Psoas muscle (tissue), 8 donors: ENCODE measurements around the gene PAXX. TPM values are rescaled to one million over a fixed set of nuclear protein-coding genes. Genes with fewer than 3 reads are reported as not detected.

Experiments
- ATAC-seq, 4 donors: fragments of 200-7000 bp; cut with Tn5 transposase; one replicate each; pipeline ENCODE4 v1.9.1; 2020; ENCODE audit warnings: moderate library complexity in 3 of 4, mild to moderate bottlenecking in 2 of 4
- DNase-seq, 2 donors: peaks; one replicate each; pipeline ENCODE4 v3.0.0-alpha.2; 2020
- H3K27ac ChIP-seq: fragments of 200-600 bp; one replicate; pipeline ENCODE4 v1.8.0; 2022
- H3K27me3 ChIP-seq, 3 donors: fragments of 200-600 bp in 1 of 3; one replicate each; pipeline versions ENCODE4 v1.6.1 to v1.8.0; 2013 to 2022; ENCODE audit warnings: low read length in 2 of 3, mild to moderate bottlenecking in 2 of 3, moderate library complexity in 1 of 3; ENCODE audit not compliant: insufficient read depth in 3 of 3
- H3K36me3 ChIP-seq, 2 donors: fragments of 200-600 bp in 1 of 2; one replicate each; pipeline versions ENCODE4 v1.6.1 to v1.8.0; 2013 to 2022; ENCODE audit warnings: low read depth in 1 of 2, mild to moderate bottlenecking in 1 of 2, moderate library complexity in 1 of 2; ENCODE audit not compliant: insufficient read depth in 1 of 2
- H3K4me1 ChIP-seq: fragments of 200-600 bp; one replicate; pipeline ENCODE4 v1.8.0; 2022
- H3K4me3 ChIP-seq: fragments of 200-600 bp; one replicate; pipeline ENCODE4 v1.8.0; 2022; ENCODE audit warnings: mild to moderate bottlenecking
- H3K9me3 ChIP-seq: fragments of 200-600 bp; one replicate; pipeline ENCODE4 v1.8.0; 2022
- WGBS, 3 donors: extraction: QIAGEN DNeasy Blood & Tissue Kit; methylation state at CpG; one replicate each; pipeline versions ENCODE4 v1.1.6 to v1.1.7; 2013; 5-methylcytosine and 5-hydroxymethylcytosine counted together
- intact Hi-C, 2 donors: fragments of 100-400 bp; cut with DNase I; formaldehyde crosslinking; loops; one replicate each; pipeline versions ENCODE4 v1.11.0 to v1.14.2; 2022
- polyA plus RNA-seq, 3 donors: library from polyadenylated mRNA; stranded (reverse); fragments of 200-250 nt; gene quantifications; one replicate each; pipeline ENCODE4 v1.2.3, GENCODE V29; 2013
- total RNA-seq, 4 donors: library from RNA; stranded (reverse); fragmentation: NEBNext Ultra II Directional in 2 of 4; extraction: Animal tissue kit (Norgen Biotek cat#: 25700) in 2 of 4; gene quantifications; one replicate each; pipeline versions ENCODE4 v1.2.1 to v1.2.4, GENCODE V29; 2021 to 2023
- TF ChIP-seq, protein P1 (sequence below): fragments of 200-600 bp; IDR thresholded peaks from one replicate; pipeline ENCODE4 v1.8.0; 2022; ENCODE audit warnings: antibody characterized with exemption
- donor health status: healthy with polysubstance abuse.
- donor health status: DM: no; HTN: no; CAD: no; lungs with moderate emphysema.
- donor health status: Bipolar disorder and iron deficiency.
- donor health status: healthy.
- donor health status: DM: yes; HTN: yes; CAD: no.
- donor health status: DM: no; HTN: no; CAD: no.
- donor health status: DM: no; HTN: no; CAD: no.
- donor health status: DM: yes; HTN: yes; CAD: no.

The PAXX gene
- total and polyA plus RNA-seq, 7 donors = 9.4 to 39.2 (median 15.6) TPM

DNA sequence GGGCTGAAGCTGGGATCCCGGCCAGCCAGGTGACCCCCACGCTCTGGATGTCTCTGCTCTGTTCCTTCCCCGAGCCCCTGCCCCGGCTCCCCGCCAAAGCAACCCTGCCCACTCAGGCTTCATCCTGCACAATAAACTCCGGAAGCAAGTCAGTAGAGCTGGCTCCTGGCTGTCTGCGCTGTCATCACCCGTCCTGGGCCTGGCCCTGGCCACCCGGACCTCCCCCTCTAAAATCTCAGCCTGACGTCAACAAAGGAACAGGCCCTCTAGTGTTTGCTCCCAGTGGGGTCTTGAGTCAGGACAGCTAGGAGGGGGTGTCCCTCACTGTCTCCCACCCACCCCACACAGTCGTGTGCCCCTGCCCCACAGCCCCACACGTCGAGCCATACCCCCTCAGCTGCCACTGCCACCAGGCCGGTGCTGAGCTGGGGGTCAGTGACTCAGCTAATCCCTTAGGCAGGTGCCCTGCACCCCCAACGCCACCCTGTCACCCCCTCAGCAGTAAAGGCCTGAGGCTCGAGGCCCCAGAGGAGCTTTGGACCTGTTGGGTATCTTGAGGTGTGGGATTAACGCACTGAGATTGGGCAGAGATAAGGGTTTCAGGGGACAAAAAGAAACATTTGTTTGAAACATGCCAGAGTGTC is 10.5 kb upstream of the PAXX start:
- H3K9me3 ChIP-seq = no peaks in the 10 kb centered on the region
- peak overlapping the region; percentile 41 for H3K27ac ChIP-seq
- 48 to 59% (median 50%) methylated on average over 17 of the region's 17 CpGs for WGBS, 3 donors
- no peaks in the 10 kb centered on the region for H3K36me3 ChIP-seq
- peaks cover 6% of the 10 kb centered on the region for H3K4me1 ChIP-seq
- DNase-seq (no peak), ATAC-seq (no peak)
- TF ChIP-seq, protein P1, sequence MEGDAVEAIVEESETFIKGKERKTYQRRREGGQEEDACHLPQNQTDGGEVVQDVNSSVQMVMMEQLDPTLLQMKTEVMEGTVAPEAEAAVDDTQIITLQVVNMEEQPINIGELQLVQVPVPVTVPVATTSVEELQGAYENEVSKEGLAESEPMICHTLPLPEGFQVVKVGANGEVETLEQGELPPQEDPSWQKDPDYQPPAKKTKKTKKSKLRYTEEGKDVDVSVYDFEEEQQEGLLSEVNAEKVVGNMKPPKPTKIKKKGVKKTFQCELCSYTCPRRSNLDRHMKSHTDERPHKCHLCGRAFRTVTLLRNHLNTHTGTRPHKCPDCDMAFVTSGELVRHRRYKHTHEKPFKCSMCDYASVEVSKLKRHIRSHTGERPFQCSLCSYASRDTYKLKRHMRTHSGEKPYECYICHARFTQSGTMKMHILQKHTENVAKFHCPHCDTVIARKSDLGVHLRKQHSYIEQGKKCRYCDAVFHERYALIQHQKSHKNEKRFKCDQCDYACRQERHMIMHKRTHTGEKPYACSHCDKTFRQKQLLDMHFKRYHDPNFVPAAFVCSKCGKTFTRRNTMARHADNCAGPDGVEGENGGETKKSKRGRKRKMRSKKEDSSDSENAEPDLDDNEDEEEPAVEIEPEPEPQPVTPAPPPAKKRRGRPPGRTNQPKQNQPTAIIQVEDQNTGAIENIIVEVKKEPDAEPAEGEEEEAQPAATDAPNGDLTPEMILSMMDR = no peak
- no peak overlapping the region for H3K4me3 ChIP-seq
- H3K27me3 ChIP-seq = peaks cover 0 to 40% (median 17%) of the 10 kb centered on the region in 3 donors
- intact Hi-C loops = no loop called here

GRCh38 chr9:136982232-136983051 is 9.8 kb upstream of the PAXX start, which contains the start of gene LCNL1:
Gene LCNL1, plus strand, starts transcription at chr9:136982993. Its CDS starts 594 bp downstream, at chr9:136983587.
- DNase-seq (no peak), ATAC-seq (no peak)
- H3K36me3 ChIP-seq = no peaks in the 10 kb centered on the region
- 53 to 77% (median 62%) methylated on average over 16 to 18 of the region's 18 CpGs for WGBS, 3 donors
- H3K4me1 ChIP-seq = peaks cover 6% of the 10 kb centered on the region
- H3K4me3 ChIP-seq = no peak within 1 kb of the TSS
- TF ChIP-seq, protein P1 = no peak
- intact Hi-C loops = no loop called here
- no peaks in the 10 kb centered on the region for H3K9me3 ChIP-seq
- H3K27me3 ChIP-seq = peaks cover 0 to 40% (median 17%) of the 10 kb centered on the region in 3 donors
- peak within 1 kb of the TSS; percentile 41 for H3K27ac ChIP-seq

DNA sequence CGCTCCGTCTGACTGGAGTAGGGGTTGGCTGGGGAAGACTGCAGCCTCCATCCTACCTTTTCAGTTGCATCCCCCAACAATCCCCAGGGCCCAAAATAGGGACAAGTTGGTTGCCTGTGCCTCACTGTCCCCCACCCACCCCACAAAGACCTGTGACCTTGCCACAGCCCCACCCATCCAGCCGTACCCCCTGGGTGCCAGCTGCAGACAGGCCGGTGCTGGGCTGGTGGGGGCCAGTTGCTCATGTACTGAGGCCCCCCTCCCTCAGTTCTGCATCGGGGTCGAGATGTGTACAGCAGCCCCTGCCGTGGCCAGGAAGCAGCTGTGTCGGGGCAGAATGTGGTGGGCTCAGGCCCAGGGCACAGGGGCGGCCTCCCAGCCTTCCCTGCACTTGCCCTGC is 9.1 kb upstream of the PAXX start:
- H3K27ac ChIP-seq = no peak overlapping the region
- TF ChIP-seq, protein P1 = no peak
- no peak for ATAC-seq
- no peak for DNase-seq
- H3K27me3 ChIP-seq = peaks cover 0 to 40% (median 16%) of the 10 kb centered on the region in 3 donors
- intact Hi-C loops = no loop called here
- H3K9me3 ChIP-seq = no peaks in the 10 kb centered on the region
- H3K36me3 ChIP-seq = no peaks in the 10 kb centered on the region
- no peak overlapping the region for H3K4me3 ChIP-seq
- no peaks in the 10 kb centered on the region for H3K4me1 ChIP-seq
- 58 to 69% (median 63%) methylated on average over 9 of the region's 9 CpGs for WGBS, 3 donors

GRCh38 chr9:136983656-136984314 is 8.4 kb upstream of the PAXX start:
- intact Hi-C loops = no loop called here
- Histone ChIP-seq H3K27ac (no peak overlapping the region), H3K4me3 (no peak overlapping the region), H3K4me1 (no peaks in the 10 kb centered on the region), H3K9me3 (no peaks in the 10 kb centered on the region), H3K36me3 (no peaks in the 10 kb centered on the region), H3K27me3 (peaks cover 0 to 40% (median 16%) of the 10 kb centered on the region in 3 donors)
- ATAC-seq = no peak
- TF ChIP-seq, protein P1 = no peak
- DNase-seq = no peak
- WGBS, 3 donors = 64 to 78% (median 75%) methylated on average over 11 of the region's 11 CpGs
